GM12878 (cell line): ENCODE results near the gene THADA. TPM values are rescaled to one million over a fixed set of nuclear protein-coding genes. Genes with fewer than 3 reads are reported as not detected.

ENCODE experiments used
- ATAC-seq: fragments of 200-7000 bp; cut with Tn5 transposase; 3 replicates; pipeline ENCODE4 v1.9.1; 2020; ENCODE audit warnings: mild to moderate bottlenecking, moderate library complexity
- BruUV-seq: library from RNA; stranded (reverse); fragments of 400-500 nt; replicated peaks from 2 replicates; lab custom pipeline; 2021; lab: Mats Ljungman, UMichigan
- CTCF ChIA-PET: fragments of 300-600 bp; sonication (Branson Sonifier 250); formaldehyde crosslinking; extraction: SDS; loops from one replicate; lab custom pipeline; 2021; ENCODE audit warnings: inconsistent platforms; lab: Yijun Ruan, JAX
- POLR2A ChIA-PET: fragments of 350-600 bp; formaldehyde crosslinking; extraction: SDS; loops from one replicate; lab custom pipeline; 2021; ENCODE audit warnings: inconsistent platforms; lab: Charles Lee
- RAD21 ChIA-PET: fragments of 300-600 bp; sonication (Branson Sonifier 250); formaldehyde crosslinking; loops from one replicate; lab custom pipeline; 2023; ENCODE audit warnings: antibody characterized with exemption; ENCODE audit not compliant: unreplicated experiment; lab: Charles Lee
- SMC1A ChIA-PET: fragments of 300-600 bp; sonication (Branson Sonifier 250); formaldehyde crosslinking; loops from one replicate; lab custom pipeline; 2023; ENCODE audit not compliant: unreplicated experiment, uncharacterized antibody; lab: Charles Lee
- DNase-seq: peaks from one replicate; pipeline ENCODE4 v3.0.0-alpha.2; 2011; ENCODE audit warnings: low read depth, low spot score
- FAIRE-seq: peaks from 3 replicates; lab custom pipeline; 2011; peaks lifted over from hg19 to GRCh38; lab: Jason Lieb, UNC
- H2AFZ ChIP-seq: 2 replicates; pipeline ENCODE4 v1.6.0; 2011; ENCODE audit warnings: low read depth, low read length, control low read depth; ENCODE audit not compliant: control insufficient read depth
- H3K27ac ChIP-seq: 2 replicates; pipeline ENCODE4 v1.5.1; 2011; ENCODE audit warnings: control low read depth; ENCODE audit not compliant: control insufficient read depth, insufficient read depth
- H3K27me3 ChIP-seq, 2 experiments: replicated peaks in 1 of 2; 2 replicates each; pipeline versions ENCODE4 v1.6.0 to v1.6.1; 2011; ENCODE audit warnings: low read length in 1 of 2; ENCODE audit not compliant: control insufficient read depth in 2 of 2, insufficient read depth in 2 of 2
- H3K36me3 ChIP-seq, 2 experiments: 2 replicates each; pipeline ENCODE4 v1.5.1; 2011; ENCODE audit warnings: low read length in 1 of 2; ENCODE audit not compliant: control insufficient read depth in 2 of 2, insufficient read depth in 2 of 2
- H3K4me1 ChIP-seq: 2 replicates; pipeline ENCODE4 v1.6.1; 2011; ENCODE audit warnings: mild to moderate bottlenecking, low read length, moderate library complexity, mixed read lengths; ENCODE audit not compliant: control insufficient read depth, insufficient read depth
- H3K4me2 ChIP-seq: 2 replicates; pipeline ENCODE4 v1.6.0; 2011; ENCODE audit warnings: control low read depth; ENCODE audit not compliant: control insufficient read depth, insufficient read depth
- H3K4me3 ChIP-seq: fragments of 200-600 bp; sonication (generic); 2 replicates; pipeline ENCODE4 v1.5.1; 2016
- H3K79me2 ChIP-seq: 2 replicates; pipeline ENCODE4 v1.6.0; 2011; ENCODE audit warnings: low read length; ENCODE audit not compliant: control insufficient read depth, insufficient read depth
- H3K9ac ChIP-seq: 2 replicates; pipeline ENCODE4 v1.8.0; 2011; ENCODE audit warnings: low read length, control low read depth, mixed read lengths; ENCODE audit not compliant: control insufficient read depth, insufficient read depth
- H3K9me3 ChIP-seq: replicated peaks from 3 replicates; pipeline ENCODE4 v1.5.1; 2011; ENCODE audit warnings: mild to moderate bottlenecking, low read length; ENCODE audit not compliant: control insufficient read depth, insufficient read depth
- H4K20me1 ChIP-seq: 2 replicates; pipeline ENCODE4 v1.6.0; 2011; ENCODE audit not compliant: control insufficient read depth, insufficient read depth
- BRCA1 ChIP-seq: IDR thresholded peaks from 2 replicates; pipeline ENCODE4 v1.6.1; 2011; ENCODE audit warnings: low read depth, low read length, improper control_type of control experiment
- CBX5 ChIP-seq: sonication (generic); IDR thresholded peaks from 2 replicates; pipeline ENCODE4 v1.6.1; 2016; ENCODE audit warnings: low read depth, moderate library complexity, mild to moderate bottlenecking, inconsistent platforms
- CEBPB ChIP-seq, 2 experiments: fragments of 150-350 bp in 1 of 2; IDR thresholded peaks; 2 replicates each; pipeline ENCODE4 v1.6.1; 2012 to 2014; ENCODE audit warnings: low read depth in 2 of 2, low read length in 2 of 2, borderline replicate concordance in 1 of 2, inconsistent platforms in 1 of 2
- CREB1 ChIP-seq: IDR thresholded peaks from 2 replicates; pipeline ENCODE4 v1.6.1; 2012; ENCODE audit warnings: low read depth, mild to moderate bottlenecking, inconsistent platforms
- EED ChIP-seq: sonication (generic); IDR thresholded peaks from 2 replicates; pipeline ENCODE4 v1.6.1; 2016; ENCODE audit warnings: antibody characterized with exemption, low read depth
- EP300 ChIP-seq, 2 experiments: fragments of 150-350 bp in 1 of 2; IDR thresholded peaks; 2 replicates each; pipeline ENCODE4 v1.6.1; 2011 to 2012; ENCODE audit warnings: low read depth in 2 of 2, low read length in 2 of 2, borderline replicate concordance in 1 of 2, improper control_type of control experiment in 1 of 2, inconsistent platforms in 1 of 2; ENCODE audit not compliant: control insufficient read depth in 1 of 2
- HDGF ChIP-seq: fragments of 450-650 bp; IDR thresholded peaks from 2 replicates; pipeline ENCODE4 v1.6.1; 2016; ENCODE audit warnings: antibody characterized with exemption
- MTA3 ChIP-seq: IDR thresholded peaks from 2 replicates; pipeline ENCODE4 v1.6.1; 2012; ENCODE audit warnings: low read length, inconsistent platforms, borderline replicate concordance
- MYB ChIP-seq: fragments of 150-350 bp; IDR thresholded peaks from 2 replicates; pipeline ENCODE4 v1.6.1; 2014; ENCODE audit warnings: mild to moderate bottlenecking, low read depth, low read length, borderline replicate concordance
- NFYB ChIP-seq: IDR thresholded peaks from 2 replicates; pipeline ENCODE4 v1.6.1; 2011; ENCODE audit warnings: low read depth, mild to moderate bottlenecking, low read length, improper control_type of control experiment, moderate library complexity; ENCODE audit not compliant: insufficient read depth
- SIX5 ChIP-seq: IDR thresholded peaks from 2 replicates; pipeline ENCODE4 v1.6.1; 2011; ENCODE audit warnings: mild to moderate bottlenecking, low read depth, low read length, moderate library complexity; ENCODE audit not compliant: severe bottlenecking
- SRF ChIP-seq, 2 experiments: IDR thresholded peaks; 2 replicates each; pipeline ENCODE4 v1.6.1; 2011; ENCODE audit warnings: low read depth in 2 of 2, low read length in 2 of 2, mild to moderate bottlenecking in 1 of 2, moderate library complexity in 1 of 2
- TAF1 ChIP-seq: IDR thresholded peaks from 2 replicates; pipeline ENCODE4 v1.6.1; 2011; ENCODE audit warnings: mild to moderate bottlenecking, low read depth, low read length, borderline replicate concordance
- ZBED1 ChIP-seq: IDR thresholded peaks from 2 replicates; pipeline ENCODE4 v1.6.1; 2016; ENCODE audit warnings: borderline replicate concordance
- in situ Hi-C: fragments of 300-500 bp; cut with MboI; formaldehyde crosslinking; loops from 9 replicates; pipeline ENCODE4 v1.14.3; 2018; ENCODE audit warnings: mixed read lengths
- intact Hi-C: fragments of 100-400 bp; cut with micrococcal nuclease; formaldehyde crosslinking; loops from one replicate; pipeline ENCODE4 v1.14.2; 2022; ENCODE audit not compliant: unreplicated experiment
- polyA plus RNA-seq, 11 experiments: library from polyadenylated mRNA; depleted of rRNA in 4 of 11; unstranded in 6 of 11; stranded (reverse) in 5 of 11; fragments of >200 nt; fragmentation: Nextera tagmentation in 4 of 11; fragmentation: Illumina TruSeq in 1 of 11; extraction: Ambion mirVana in 4 of 11; extraction: Trizol in 1 of 11; gene quantifications; 1 replicate in 1 of 11; 2 replicates in 10 of 11; pipeline versions ENCODE4 v1.2.1 to v1.2.3, GENCODE V29; 2011 to 2016; ENCODE audit warnings: inconsistent platforms in 2 of 11, missing spikeins in 2 of 11, low read depth in 1 of 11
- total RNA-seq, 4 experiments: library from RNA; depleted of rRNA in 3 of 4; stranded (reverse); fragments of >200 nt in 3 of 4; fragmentation: Illumina TruSeq in 1 of 4; extraction: Trizol in 1 of 4; gene quantifications; 2 replicates each; pipeline versions ENCODE4 v1.2.1 to v1.2.3, GENCODE V29; 2013 to 2021
- TF ChIP-seq, protein P1 (sequence below): IDR thresholded peaks from 2 replicates; pipeline ENCODE4 v1.6.1; 2012; ENCODE audit warnings: improper control_type of control experiment, low read depth, low read length; ENCODE audit not compliant: insufficient replicate concordance
- TF ChIP-seq, protein P2 (sequence below): fragments of 450-650 bp; IDR thresholded peaks from 2 replicates; pipeline ENCODE4 v1.6.1; 2016; ENCODE audit warnings: mild to moderate bottlenecking, moderate library complexity, borderline replicate concordance

Gene THADA
- total and polyA plus RNA-seq, 10 of the 15 experiments (the other 5 are each of a cell fraction or from before 2014, with no cell fraction given) = 14.6 to 33.2 (median 23.2) TPM

DNA sequence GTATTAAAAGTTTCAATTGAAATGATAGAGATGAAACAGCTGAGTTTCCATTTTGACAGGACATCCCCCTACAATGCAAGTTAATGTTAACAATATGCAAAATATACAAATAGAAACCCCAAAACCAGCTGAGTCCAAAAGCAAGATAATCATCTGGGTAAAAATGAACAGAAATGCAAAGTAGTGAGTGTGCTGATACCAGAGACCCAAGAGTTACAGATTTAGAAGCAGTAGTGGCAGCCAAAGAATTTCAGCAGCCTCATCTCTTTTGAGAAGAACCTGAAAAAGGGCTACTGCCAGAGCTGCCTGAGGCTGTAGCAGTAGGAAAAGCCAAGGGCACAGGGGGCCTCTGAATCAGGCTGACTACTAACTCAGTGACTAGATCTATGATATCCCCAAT, 82.6 kb downstream of the THADA start:
- Histone ChIP-seq H3K36me3 (peaks cover 0 to 9% of the 10 kb centered on the region in 2 experiments; a peak in 2 of 4 replicates), H3K79me2 (no peaks in the 10 kb centered on the region), H4K20me1 (no peaks in the 10 kb centered on the region), H3K27ac (no peak overlapping the region; the same call in 1 of the 2 replicates), H3K9ac (no peak overlapping the region), H3K4me2 (peak overlapping the region; percentile 54), H2AFZ (no peak overlapping the region; the same call in 1 of the 2 replicates), H3K4me3 (no peak overlapping the region), H3K27me3 (no peaks in the 10 kb centered on the region), H3K4me1 (peaks cover 11% of the 10 kb centered on the region), H3K9me3 (no peaks in the 10 kb centered on the region)
- BruUV-seq = no TSS peak
- ATAC-seq = peak; percentile 55
- POLR2A ChIA-PET = interaction anchor here (0.5 kb wide), 1 partner anchor 717 kb away, joined by 5 read pairs; no protein-coding TSS in a partner anchor
- intact Hi-C loops (no loop called here), in situ Hi-C loops (no loop called here)
- peak; percentile 15 for DNase-seq
- RAD21 ChIA-PET = no interaction called here
- CTCF ChIA-PET = interaction anchor here (1.3 to 1.8 kb wide), 3 partner anchors 16 to 28 kb away, joined by 3 to 8 read pairs (median 3); no protein-coding TSS in a partner anchor
- SMC1A ChIA-PET = interaction anchor here (0.9 to 2.7 kb wide), 3 partner anchors 10 to 284 kb away, joined by 3 to 7 read pairs (median 3); no protein-coding TSS in a partner anchor
- FAIRE-seq = peak; percentile 84
- TF ChIP-seq CREB1 = no peak
- no peak for TF ChIP-seq EED
- TF ChIP-seq SRF (IDR thresholded peaks at IDR 0.05; ENCODE audit: low read depth in 2 of 2, low read length in 2 of 2) = no peak
- no peak for TF ChIP-seq CBX5
- no peak for TF ChIP-seq ZBED1
- TF ChIP-seq SIX5 = no peak
- TF ChIP-seq HDGF = no peak
- no peak for TF ChIP-seq BRCA1
- no peak for TF ChIP-seq NFYB
- TF ChIP-seq MYB = no peak
- TF ChIP-seq CEBPB (IDR thresholded peaks at IDR 0.05; ENCODE audit: borderline replicate concordance in 1 of 2, low read depth in 2 of 2, low read length in 2 of 2) = no peak
- TF ChIP-seq, protein P1, sequence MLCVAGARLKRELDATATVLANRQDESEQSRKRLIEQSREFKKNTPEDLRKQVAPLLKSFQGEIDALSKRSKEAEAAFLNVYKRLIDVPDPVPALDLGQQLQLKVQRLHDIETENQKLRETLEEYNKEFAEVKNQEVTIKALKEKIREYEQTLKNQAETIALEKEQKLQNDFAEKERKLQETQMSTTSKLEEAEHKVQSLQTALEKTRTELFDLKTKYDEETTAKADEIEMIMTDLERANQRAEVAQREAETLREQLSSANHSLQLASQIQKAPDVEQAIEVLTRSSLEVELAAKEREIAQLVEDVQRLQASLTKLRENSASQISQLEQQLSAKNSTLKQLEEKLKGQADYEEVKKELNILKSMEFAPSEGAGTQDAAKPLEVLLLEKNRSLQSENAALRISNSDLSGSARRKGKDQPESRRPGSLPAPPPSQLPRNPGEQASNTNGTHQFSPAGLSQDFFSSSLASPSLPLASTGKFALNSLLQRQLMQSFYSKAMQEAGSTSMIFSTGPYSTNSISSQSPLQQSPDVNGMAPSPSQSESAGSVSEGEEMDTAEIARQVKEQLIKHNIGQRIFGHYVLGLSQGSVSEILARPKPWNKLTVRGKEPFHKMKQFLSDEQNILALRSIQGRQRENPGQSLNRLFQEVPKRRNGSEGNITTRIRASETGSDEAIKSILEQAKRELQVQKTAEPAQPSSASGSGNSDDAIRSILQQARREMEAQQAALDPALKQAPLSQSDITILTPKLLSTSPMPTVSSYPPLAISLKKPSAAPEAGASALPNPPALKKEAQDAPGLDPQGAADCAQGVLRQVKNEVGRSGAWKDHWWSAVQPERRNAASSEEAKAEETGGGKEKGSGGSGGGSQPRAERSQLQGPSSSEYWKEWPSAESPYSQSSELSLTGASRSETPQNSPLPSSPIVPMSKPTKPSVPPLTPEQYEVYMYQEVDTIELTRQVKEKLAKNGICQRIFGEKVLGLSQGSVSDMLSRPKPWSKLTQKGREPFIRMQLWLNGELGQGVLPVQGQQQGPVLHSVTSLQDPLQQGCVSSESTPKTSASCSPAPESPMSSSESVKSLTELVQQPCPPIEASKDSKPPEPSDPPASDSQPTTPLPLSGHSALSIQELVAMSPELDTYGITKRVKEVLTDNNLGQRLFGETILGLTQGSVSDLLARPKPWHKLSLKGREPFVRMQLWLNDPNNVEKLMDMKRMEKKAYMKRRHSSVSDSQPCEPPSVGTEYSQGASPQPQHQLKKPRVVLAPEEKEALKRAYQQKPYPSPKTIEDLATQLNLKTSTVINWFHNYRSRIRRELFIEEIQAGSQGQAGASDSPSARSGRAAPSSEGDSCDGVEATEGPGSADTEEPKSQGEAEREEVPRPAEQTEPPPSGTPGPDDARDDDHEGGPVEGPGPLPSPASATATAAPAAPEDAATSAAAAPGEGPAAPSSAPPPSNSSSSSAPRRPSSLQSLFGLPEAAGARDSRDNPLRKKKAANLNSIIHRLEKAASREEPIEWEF = no peak
- no peak for TF ChIP-seq TAF1
- TF ChIP-seq, protein P2, sequence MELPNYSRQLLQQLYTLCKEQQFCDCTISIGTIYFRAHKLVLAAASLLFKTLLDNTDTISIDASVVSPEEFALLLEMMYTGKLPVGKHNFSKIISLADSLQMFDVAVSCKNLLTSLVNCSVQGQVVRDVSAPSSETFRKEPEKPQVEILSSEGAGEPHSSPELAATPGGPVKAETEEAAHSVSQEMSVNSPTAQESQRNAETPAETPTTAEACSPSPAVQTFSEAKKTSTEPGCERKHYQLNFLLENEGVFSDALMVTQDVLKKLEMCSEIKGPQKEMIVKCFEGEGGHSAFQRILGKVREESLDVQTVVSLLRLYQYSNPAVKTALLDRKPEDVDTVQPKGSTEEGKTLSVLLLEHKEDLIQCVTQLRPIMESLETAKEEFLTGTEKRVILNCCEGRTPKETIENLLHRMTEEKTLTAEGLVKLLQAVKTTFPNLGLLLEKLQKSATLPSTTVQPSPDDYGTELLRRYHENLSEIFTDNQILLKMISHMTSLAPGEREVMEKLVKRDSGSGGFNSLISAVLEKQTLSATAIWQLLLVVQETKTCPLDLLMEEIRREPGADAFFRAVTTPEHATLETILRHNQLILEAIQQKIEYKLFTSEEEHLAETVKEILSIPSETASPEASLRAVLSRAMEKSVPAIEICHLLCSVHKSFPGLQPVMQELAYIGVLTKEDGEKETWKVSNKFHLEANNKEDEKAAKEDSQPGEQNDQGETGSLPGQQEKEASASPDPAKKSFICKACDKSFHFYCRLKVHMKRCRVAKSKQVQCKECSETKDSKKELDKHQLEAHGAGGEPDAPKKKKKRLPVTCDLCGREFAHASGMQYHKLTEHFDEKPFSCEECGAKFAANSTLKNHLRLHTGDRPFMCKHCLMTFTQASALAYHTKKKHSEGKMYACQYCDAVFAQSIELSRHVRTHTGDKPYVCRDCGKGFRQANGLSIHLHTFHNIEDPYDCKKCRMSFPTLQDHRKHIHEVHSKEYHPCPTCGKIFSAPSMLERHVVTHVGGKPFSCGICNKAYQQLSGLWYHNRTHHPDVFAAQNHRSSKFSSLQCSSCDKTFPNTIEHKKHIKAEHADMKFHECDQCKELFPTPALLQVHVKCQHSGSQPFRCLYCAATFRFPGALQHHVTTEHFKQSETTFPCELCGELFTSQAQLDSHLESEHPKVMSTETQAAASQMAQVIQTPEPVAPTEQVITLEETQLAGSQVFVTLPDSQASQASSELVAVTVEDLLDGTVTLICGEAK = no peak
- no peak for TF ChIP-seq EP300 (IDR thresholded peaks at IDR 0.05; ENCODE audit: borderline replicate concordance in 1 of 2, control insufficient read depth in 1 of 2, low read depth in 2 of 2, low read length in 2 of 2)
- TF ChIP-seq MTA3 = no peak
